SK-N-SH treated with all-trans-retinoic acid at 6 μM for 48 hours (cell line): ENCODE results near the gene LHFPL2.

Source experiments
- ATAC-seq: fragments of 200-7000 bp; cut with Tn5 transposase; 3 replicates; pipeline ENCODE4 v1.9.1; 2020; ENCODE audit warnings: mild to moderate bottlenecking, moderate library complexity
- ARNTL ChIP-seq: fragments of 450-650 bp; formaldehyde crosslinking; IDR thresholded peaks from 2 replicates; pipeline ENCODE4 v1.5.0; 2020; ENCODE audit warnings: low read depth, mild to moderate bottlenecking, moderate library complexity, borderline replicate concordance
- BACH2 ChIP-seq: fragments of 250-450 bp; sonication (Bioruptor Pico); IDR thresholded peaks from 2 replicates; pipeline ENCODE4 v1.9.0; 2021; ENCODE audit warnings: mild to moderate bottlenecking, borderline replicate concordance
- CREB5 ChIP-seq: fragments of 250-450 bp; sonication (Bioruptor Pico); IDR thresholded peaks from 2 replicates; pipeline ENCODE4 v1.5.1; 2020; ENCODE audit warnings: low read depth, mild to moderate bottlenecking, moderate library complexity
- CSDC2 ChIP-seq: fragments of 250-450 bp; sonication (Bioruptor Pico); IDR thresholded peaks from 2 replicates; pipeline ENCODE4 v1.5.0; 2020; ENCODE audit warnings: mild to moderate bottlenecking, moderate library complexity
- CSRNP3 ChIP-seq: fragments of 250-450 bp; sonication (Bioruptor Pico); IDR thresholded peaks from 2 replicates; pipeline ENCODE4 v1.5.1; 2021; ENCODE audit warnings: mild to moderate bottlenecking, moderate library complexity
- ISL1 ChIP-seq: fragments of 250-450 bp; sonication (Bioruptor Pico); IDR thresholded peaks from 2 replicates; pipeline ENCODE4 v2.1.2; 2022; ENCODE audit warnings: mild to moderate bottlenecking, moderate library complexity
- OSR1 ChIP-seq: fragments of 250-450 bp; sonication (Bioruptor Pico); IDR thresholded peaks from 2 replicates; pipeline ENCODE4 v1.8.0; 2022; ENCODE audit warnings: moderate library complexity, mild to moderate bottlenecking, inconsistent platforms
- PATZ1 ChIP-seq: fragments of 250-450 bp; sonication (Bioruptor Pico); IDR thresholded peaks from 2 replicates; pipeline ENCODE4 v1.8.0; 2020; ENCODE audit warnings: mild to moderate bottlenecking, moderate library complexity, borderline replicate concordance
- SNAI2 ChIP-seq: fragments of 250-450 bp; sonication (Bioruptor Pico); IDR thresholded peaks from 2 replicates; pipeline ENCODE4 v1.5.0; 2020; ENCODE audit warnings: mild to moderate bottlenecking, moderate library complexity
- TOX ChIP-seq: fragments of 250-450 bp; sonication (Bioruptor Pico); IDR thresholded peaks from 2 replicates; pipeline ENCODE4 v1.8.0; 2021; ENCODE audit warnings: mild to moderate bottlenecking, moderate library complexity, borderline replicate concordance
- TSHZ2 ChIP-seq: fragments of 250-450 bp; sonication (Bioruptor Pico); IDR thresholded peaks from 2 replicates; pipeline ENCODE4 v1.5.0; 2020; ENCODE audit warnings: mild to moderate bottlenecking, moderate library complexity
- ZFP30 ChIP-seq: fragments of 450-650 bp; formaldehyde crosslinking; IDR thresholded peaks from 2 replicates; pipeline ENCODE4 v1.5.0; 2022; ENCODE audit warnings: mild to moderate bottlenecking, moderate library complexity
- ZNF565 ChIP-seq: fragments of 450-650 bp; formaldehyde crosslinking; conservative IDR thresholded peaks from 2 replicates; pipeline ENCODE4 v1.5.0; 2020; ENCODE audit warnings: low read depth, mild to moderate bottlenecking, moderate library complexity
- ZNF70 ChIP-seq: fragments of 450-650 bp; formaldehyde crosslinking; IDR thresholded peaks from 2 replicates; pipeline ENCODE4 v1.5.0; 2020; ENCODE audit warnings: mild to moderate bottlenecking, moderate library complexity

LHFPL2 gene

GRCh38 chr5:78604689-78605285 lies 43.8 kb downstream of the LHFPL2 start:
- TF ChIP-seq ZNF565 (CRISPR knock-in tag), result no peak
- TF ChIP-seq CREB5 (CRISPR knock-in tag), result no peak
- TF ChIP-seq OSR1 (CRISPR knock-in tag), result no peak
- no peak for TF ChIP-seq TSHZ2
- no peak for TF ChIP-seq CSDC2 (CRISPR knock-in tag)
- TF ChIP-seq ZFP30, result no peak
- TF ChIP-seq ISL1, result no peak
- ATAC-seq, result no peak

- no peak for ATAC-seq
- no peak for TF ChIP-seq TSHZ2
Measured at GRCh38 chr5:78603636-78604175, 44.9 kb downstream of the LHFPL2 start.

- ATAC-seq, result no peak; the same call in 2 of the 3 replicates
Measured at GRCh38 chr5:78602400-78602799, 46.2 kb downstream of the LHFPL2 start.

More at GRCh38 chr5:78602400-78602799, 46.2 kb downstream of the LHFPL2 start:
- TF ChIP-seq TOX (CRISPR knock-in tag), result no peak
- TF ChIP-seq CSRNP3 (CRISPR knock-in tag), result no peak
- TF ChIP-seq SNAI2 (CRISPR knock-in tag), result no peak
- no peak for TF ChIP-seq ARNTL
- no peak for TF ChIP-seq PATZ1
- no peak for TF ChIP-seq ZNF70
- TF ChIP-seq BACH2 (CRISPR knock-in tag), result no peak
